ENCODE results near the gene MUC16. TPM values are rescaled to one million over a fixed set of nuclear protein-coding genes. Genes with fewer than 3 reads are reported as not detected.

MUC16 gene
- total RNA-seq, 4 donors from 2014 or later = 0.22 to 0.94 (median 0.54) TPM; not detected in 1

GRCh38 chr19:9009431-9009830, 778 bp downstream of the MUC16 start:
- H3K36me3 ChIP-seq = no peaks in the 10 kb centered on the region
- no peaks in the 10 kb centered on the region for H3K27me3 ChIP-seq
- no peak overlapping the region for H3K4me3 ChIP-seq (replicated peaks in 1 of 3)
- H3K27ac ChIP-seq = no peak overlapping the region
- TF ChIP-seq CTCF (IDR thresholded peaks at IDR 0.05) = no peak
- TF ChIP-seq POLR2A (IDR thresholded peaks at IDR 0.05) = no peak
- H3K4me1 ChIP-seq = no peaks in the 10 kb centered on the region
- WGBS, 2 donors = 70 to 76% methylated on average over 10 of the region's 10 CpGs
- DNase-seq = no peak
- intact Hi-C loops (cut with DNase I) = no loop called here
- H3K9me3 ChIP-seq = no peaks in the 10 kb centered on the region

GRCh38 chr19:9008667-9009066, 1.5 kb downstream of the MUC16 start:
- intact Hi-C loops (cut with DNase I) = no loop called here
- H3K27ac ChIP-seq = no peak overlapping the region
- H3K36me3 ChIP-seq = no peaks in the 10 kb centered on the region
- no peak for DNase-seq
- H3K27me3 ChIP-seq = no peaks in the 10 kb centered on the region
- TF ChIP-seq CTCF (IDR thresholded peaks at IDR 0.05) (no peak), POLR2A (IDR thresholded peaks at IDR 0.05) (no peak)
- H3K4me3 ChIP-seq (replicated peaks in 1 of 3) = no peak overlapping the region
- no peaks in the 10 kb centered on the region for H3K4me1 ChIP-seq
- H3K9me3 ChIP-seq = no peaks in the 10 kb centered on the region
- WGBS, 2 donors = 61 to 67% methylated on average over 6 to 9 of the region's 10 CpGs

DNA sequence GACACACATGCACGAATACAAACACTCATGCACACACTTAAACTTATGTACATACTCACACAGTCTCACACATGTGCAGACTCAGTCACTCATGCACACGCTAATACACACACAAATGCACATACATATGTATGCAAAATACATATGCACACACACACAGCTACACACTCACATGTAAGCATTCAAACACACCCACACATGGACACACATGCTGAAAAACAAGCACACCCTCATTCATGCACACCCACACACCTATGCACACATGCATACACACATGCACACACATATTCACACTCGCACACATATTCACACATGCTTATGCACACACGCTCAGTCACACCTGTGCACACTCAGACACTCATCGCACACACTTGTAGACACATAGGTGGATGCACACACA, 9.3 kb downstream of the MUC16 start:
- 84 to 86% methylated on average over 5 of the region's 5 CpGs for WGBS, 2 donors
- H3K9me3 ChIP-seq = no peaks in the 10 kb centered on the region
- intact Hi-C loops (cut with DNase I) = no loop called here
- DNase-seq = no peak
- no peaks in the 10 kb centered on the region for H3K27me3 ChIP-seq
- H3K36me3 ChIP-seq = no peaks in the 10 kb centered on the region
- TF ChIP-seq POLR2A (IDR thresholded peaks at IDR 0.05) (no peak), CTCF (IDR thresholded peaks at IDR 0.05) (no peak)
- no peak overlapping the region for H3K4me3 ChIP-seq (replicated peaks in 1 of 3)
- H3K4me1 ChIP-seq = no peaks in the 10 kb centered on the region
- no peak overlapping the region for H3K27ac ChIP-seq

- no peaks in the 10 kb centered on the region for H3K4me1 ChIP-seq
- 69% methylated on average over 10 of the region's 10 CpGs for WGBS, 2 donors
- H3K27ac ChIP-seq = no peak overlapping the region
- H3K4me3 ChIP-seq (replicated peaks in 1 of 3) = no peak overlapping the region
- H3K9me3 ChIP-seq = no peaks in the 10 kb centered on the region
- H3K36me3 ChIP-seq = no peaks in the 10 kb centered on the region
- intact Hi-C loops (cut with DNase I) = no loop called here
- DNase-seq = no peak
- no peak for TF ChIP-seq POLR2A (IDR thresholded peaks at IDR 0.05)
- no peak for TF ChIP-seq CTCF (IDR thresholded peaks at IDR 0.05)
- H3K27me3 ChIP-seq = no peaks in the 10 kb centered on the region
Observed at GRCh38 chr19:8988204-8988603, 22.0 kb downstream of the MUC16 start.

- H3K9me3 ChIP-seq = no peaks in the 10 kb centered on the region
- H3K27ac ChIP-seq = no peak overlapping the region
- no peak for TF ChIP-seq CTCF (IDR thresholded peaks at IDR 0.05)
- TF ChIP-seq POLR2A (IDR thresholded peaks at IDR 0.05) = no peak
- H3K27me3 ChIP-seq = no peaks in the 10 kb centered on the region
- H3K4me3 ChIP-seq (replicated peaks in 1 of 3) = no peak overlapping the region
- no peaks in the 10 kb centered on the region for H3K36me3 ChIP-seq
- no peak for DNase-seq
- 55 to 70% methylated on average over 3 of the region's 3 CpGs for WGBS, 2 donors
- no peaks in the 10 kb centered on the region for H3K4me1 ChIP-seq
- intact Hi-C loops (cut with DNase I) = no loop called here
Observed at GRCh38 chr19:8986296-8986695, 23.9 kb downstream of the MUC16 start.

Data from thyroid gland (tissue), 4 donors.